ENCODE data around the gene CORIN. TPM values are rescaled to one million over a fixed set of nuclear protein-coding genes. Genes with fewer than 3 reads are reported as not detected.
"Not testable (repeated sequence)": the region's sequence is repeated elsewhere in the genome, so short reads cannot be mapped to it uniquely, and the experiment has no call there.

Gene CORIN
- total RNA-seq, 1 donor from 2014 or later: not detected

- Histone ChIP-seq H3K36me3 (ENCODE audit: control insufficient read depth, insufficient read depth, low read length) (no peaks in the 10 kb centered on the region), H3K27me3 (ENCODE audit: control insufficient read depth, insufficient read depth, low read length) (no peaks in the 10 kb centered on the region), H3K4me3 (ENCODE audit: low read depth, low read length) (no peak overlapping the region)
- no peak for DNase-seq (ENCODE audit: low read depth)
- TF ChIP-seq CTCF (IDR thresholded peaks at IDR 0.05; ENCODE audit: insufficient read depth, low read length, poor library complexity, severe bottlenecking): no peak
Observed at GRCh38 chr4:47786958-47787370, 50.9 kb downstream of the CORIN start.

GRCh38 chr4:47785153-47785552 is 52.7 kb downstream of the CORIN start:
- TF ChIP-seq CTCF (IDR thresholded peaks at IDR 0.05; ENCODE audit: insufficient read depth, low read length, poor library complexity, severe bottlenecking): no peak
- Histone ChIP-seq H3K36me3 (ENCODE audit: control insufficient read depth, insufficient read depth, low read length) (no peaks in the 10 kb centered on the region), H3K27me3 (ENCODE audit: control insufficient read depth, insufficient read depth, low read length) (no peaks in the 10 kb centered on the region), H3K4me3 (ENCODE audit: low read depth, low read length) (no peak overlapping the region)
- no peak for DNase-seq (ENCODE audit: low read depth)

- Histone ChIP-seq H3K4me3 (ENCODE audit: low read depth, low read length) (no peak overlapping the region), H3K27me3 (ENCODE audit: control insufficient read depth, insufficient read depth, low read length) (no peaks in the 10 kb centered on the region), H3K36me3 (ENCODE audit: control insufficient read depth, insufficient read depth, low read length) (no peaks in the 10 kb centered on the region)
- TF ChIP-seq CTCF (IDR thresholded peaks at IDR 0.05; ENCODE audit: insufficient read depth, low read length, poor library complexity, severe bottlenecking): no peak
- DNase-seq (ENCODE audit: low read depth): no peak
Observed at GRCh38 chr4:47784222-47784621, 53.6 kb downstream of the CORIN start.

GRCh38 chr4:47776353-47776752 is 61.5 kb downstream of the CORIN start:
- Histone ChIP-seq H3K4me3 (ENCODE audit: low read depth, low read length) (no peak overlapping the region), H3K36me3 (ENCODE audit: control insufficient read depth, insufficient read depth, low read length) (no peaks in the 10 kb centered on the region), H3K27me3 (ENCODE audit: control insufficient read depth, insufficient read depth, low read length) (no peaks in the 10 kb centered on the region)
- TF ChIP-seq CTCF (IDR thresholded peaks at IDR 0.05; ENCODE audit: insufficient read depth, low read length, poor library complexity, severe bottlenecking): no peak
- no peak for DNase-seq (ENCODE audit: low read depth)

- no peak for TF ChIP-seq CTCF (IDR thresholded peaks at IDR 0.05; ENCODE audit: insufficient read depth, low read length, poor library complexity, severe bottlenecking)
- DNase-seq (ENCODE audit: low read depth): no peak
- Histone ChIP-seq H3K36me3 (ENCODE audit: control insufficient read depth, insufficient read depth, low read length) (no peaks in the 10 kb centered on the region), H3K27me3 (ENCODE audit: control insufficient read depth, insufficient read depth, low read length) (no peaks in the 10 kb centered on the region), H3K4me3 (ENCODE audit: low read depth, low read length) (no peak overlapping the region)
Observed at GRCh38 chr4:47774079-47774478, 63.8 kb downstream of the CORIN start.

GRCh38 chr4:47771020-47771419 is 66.8 kb downstream of the CORIN start:
- DNase-seq (ENCODE audit: low read depth): no peak
- Histone ChIP-seq H3K4me3 (ENCODE audit: low read depth, low read length) (no peak overlapping the region), H3K36me3 (ENCODE audit: control insufficient read depth, insufficient read depth, low read length) (no peaks in the 10 kb centered on the region), H3K27me3 (ENCODE audit: control insufficient read depth, insufficient read depth, low read length) (no peaks in the 10 kb centered on the region)
- TF ChIP-seq CTCF (IDR thresholded peaks at IDR 0.05; ENCODE audit: insufficient read depth, low read length, poor library complexity, severe bottlenecking): no peak

- not testable (repeated sequence) for H3K36me3 ChIP-seq (ENCODE audit: control insufficient read depth, insufficient read depth, low read length); H3K27me3 ChIP-seq (ENCODE audit: control insufficient read depth, insufficient read depth, low read length); DNase-seq (ENCODE audit: low read depth)
Observed at GRCh38 chr4:47767956-47768355, 69.9 kb downstream of the CORIN start.

More at GRCh38 chr4:47767956-47768355, 69.9 kb downstream of the CORIN start:
- not testable (repeated sequence) for H3K4me3 ChIP-seq (ENCODE audit: low read depth, low read length)
